ENCODE results near the gene NOL6.

DNA sequence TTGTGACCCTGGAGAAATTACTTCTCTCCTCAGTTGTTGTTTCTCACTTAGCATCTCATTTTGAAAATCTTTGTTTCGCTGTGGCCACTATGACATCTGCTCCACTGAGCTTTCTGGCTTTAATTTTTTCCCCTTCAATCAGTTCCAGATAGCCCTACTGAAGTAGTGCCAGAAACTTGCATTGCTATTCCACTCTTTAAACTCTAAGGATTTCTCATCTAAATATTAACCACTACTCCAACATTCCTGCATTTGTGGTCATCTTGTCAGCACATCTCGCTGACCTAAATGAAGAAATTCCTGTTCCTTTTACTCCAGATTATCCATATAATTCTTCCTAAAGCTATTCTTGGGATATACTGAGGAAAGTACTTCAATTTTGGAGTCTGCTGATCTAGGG lies 15.3 kb upstream of the NOL6 start:
- TF ChIP-seq, protein P1, sequence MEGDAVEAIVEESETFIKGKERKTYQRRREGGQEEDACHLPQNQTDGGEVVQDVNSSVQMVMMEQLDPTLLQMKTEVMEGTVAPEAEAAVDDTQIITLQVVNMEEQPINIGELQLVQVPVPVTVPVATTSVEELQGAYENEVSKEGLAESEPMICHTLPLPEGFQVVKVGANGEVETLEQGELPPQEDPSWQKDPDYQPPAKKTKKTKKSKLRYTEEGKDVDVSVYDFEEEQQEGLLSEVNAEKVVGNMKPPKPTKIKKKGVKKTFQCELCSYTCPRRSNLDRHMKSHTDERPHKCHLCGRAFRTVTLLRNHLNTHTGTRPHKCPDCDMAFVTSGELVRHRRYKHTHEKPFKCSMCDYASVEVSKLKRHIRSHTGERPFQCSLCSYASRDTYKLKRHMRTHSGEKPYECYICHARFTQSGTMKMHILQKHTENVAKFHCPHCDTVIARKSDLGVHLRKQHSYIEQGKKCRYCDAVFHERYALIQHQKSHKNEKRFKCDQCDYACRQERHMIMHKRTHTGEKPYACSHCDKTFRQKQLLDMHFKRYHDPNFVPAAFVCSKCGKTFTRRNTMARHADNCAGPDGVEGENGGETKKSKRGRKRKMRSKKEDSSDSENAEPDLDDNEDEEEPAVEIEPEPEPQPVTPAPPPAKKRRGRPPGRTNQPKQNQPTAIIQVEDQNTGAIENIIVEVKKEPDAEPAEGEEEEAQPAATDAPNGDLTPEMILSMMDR (optimal IDR thresholded peaks at IDR 0.05 in 1 of 3, IDR thresholded peaks at IDR 0.05 in 1 of 3, conservative IDR thresholded peaks at IDR 0.05 in 1 of 3; ENCODE audit: extremely low read depth in 1 of 3, insufficient read depth in 2 of 3, low read length in 3 of 3) = no peak
- no peak for TF ChIP-seq EZH2 (IDR thresholded peaks at IDR 0.05; ENCODE audit: low read length)
